ENCODE data around the gene NSD1. TPM values are rescaled to one million over a fixed set of nuclear protein-coding genes. Genes with fewer than 3 reads are reported as not detected.

The NSD1 gene, protein sequence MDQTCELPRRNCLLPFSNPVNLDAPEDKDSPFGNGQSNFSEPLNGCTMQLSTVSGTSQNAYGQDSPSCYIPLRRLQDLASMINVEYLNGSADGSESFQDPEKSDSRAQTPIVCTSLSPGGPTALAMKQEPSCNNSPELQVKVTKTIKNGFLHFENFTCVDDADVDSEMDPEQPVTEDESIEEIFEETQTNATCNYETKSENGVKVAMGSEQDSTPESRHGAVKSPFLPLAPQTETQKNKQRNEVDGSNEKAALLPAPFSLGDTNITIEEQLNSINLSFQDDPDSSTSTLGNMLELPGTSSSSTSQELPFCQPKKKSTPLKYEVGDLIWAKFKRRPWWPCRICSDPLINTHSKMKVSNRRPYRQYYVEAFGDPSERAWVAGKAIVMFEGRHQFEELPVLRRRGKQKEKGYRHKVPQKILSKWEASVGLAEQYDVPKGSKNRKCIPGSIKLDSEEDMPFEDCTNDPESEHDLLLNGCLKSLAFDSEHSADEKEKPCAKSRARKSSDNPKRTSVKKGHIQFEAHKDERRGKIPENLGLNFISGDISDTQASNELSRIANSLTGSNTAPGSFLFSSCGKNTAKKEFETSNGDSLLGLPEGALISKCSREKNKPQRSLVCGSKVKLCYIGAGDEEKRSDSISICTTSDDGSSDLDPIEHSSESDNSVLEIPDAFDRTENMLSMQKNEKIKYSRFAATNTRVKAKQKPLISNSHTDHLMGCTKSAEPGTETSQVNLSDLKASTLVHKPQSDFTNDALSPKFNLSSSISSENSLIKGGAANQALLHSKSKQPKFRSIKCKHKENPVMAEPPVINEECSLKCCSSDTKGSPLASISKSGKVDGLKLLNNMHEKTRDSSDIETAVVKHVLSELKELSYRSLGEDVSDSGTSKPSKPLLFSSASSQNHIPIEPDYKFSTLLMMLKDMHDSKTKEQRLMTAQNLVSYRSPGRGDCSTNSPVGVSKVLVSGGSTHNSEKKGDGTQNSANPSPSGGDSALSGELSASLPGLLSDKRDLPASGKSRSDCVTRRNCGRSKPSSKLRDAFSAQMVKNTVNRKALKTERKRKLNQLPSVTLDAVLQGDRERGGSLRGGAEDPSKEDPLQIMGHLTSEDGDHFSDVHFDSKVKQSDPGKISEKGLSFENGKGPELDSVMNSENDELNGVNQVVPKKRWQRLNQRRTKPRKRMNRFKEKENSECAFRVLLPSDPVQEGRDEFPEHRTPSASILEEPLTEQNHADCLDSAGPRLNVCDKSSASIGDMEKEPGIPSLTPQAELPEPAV (N-terminal part only)
- 100 to 1,000 TPM in 1 of 2 donors, 10 to 100 TPM in 1; 89.8 to 114 TPM for total RNA-seq

DNA sequence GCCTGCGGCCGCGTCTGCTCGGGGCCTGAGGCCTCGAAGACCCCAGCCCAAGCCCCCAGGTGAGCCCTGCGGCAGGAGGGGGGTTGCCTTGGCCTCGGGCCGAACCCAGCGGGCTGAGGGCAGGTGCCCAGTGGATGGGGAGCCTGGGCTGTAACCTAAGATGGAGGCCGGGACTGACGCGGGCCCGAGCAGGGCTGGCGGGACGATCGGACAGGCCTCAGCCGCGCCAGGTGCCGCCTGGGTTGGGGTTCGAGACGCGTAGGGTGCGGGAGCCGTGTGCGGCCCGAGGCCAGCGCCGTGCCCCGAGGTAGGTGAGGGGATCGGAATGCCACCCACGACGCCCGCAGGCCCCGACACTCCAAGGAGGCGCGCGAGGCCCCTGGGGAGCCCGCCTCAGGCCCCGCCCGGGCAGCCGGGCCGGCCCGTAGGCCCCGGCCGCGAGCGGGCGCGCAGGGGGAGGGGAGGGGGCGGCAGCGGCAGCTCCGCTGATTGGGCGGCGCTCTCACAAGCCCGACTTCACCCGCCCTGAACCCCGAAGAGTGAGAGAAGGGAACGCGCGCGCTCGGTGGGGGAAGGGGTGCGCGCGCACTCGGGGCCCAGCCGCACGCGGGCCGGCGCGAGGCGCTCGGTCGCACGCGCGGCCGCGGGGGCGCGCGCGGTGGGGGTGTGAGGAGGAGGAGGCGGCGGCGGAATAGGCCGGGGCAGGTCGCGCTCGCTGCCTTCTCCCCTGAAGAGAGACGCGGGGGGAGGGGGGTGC is at the start of gene NSD1:
Gene NSD1 (plus strand): TSS at position 678 of the 757 bp plus-strand sequence. CDS start 1,331 bp downstream, outside the sequence.
- ATAC-seq (replicated peaks in 1 of 2), result peak; percentile 85 to 86
- Mint-ChIP-seq H3K4me1 (ENCODE audit: low read depth) (peaks cover 61% of the 10 kb centered on the region), H3K36me3 (ENCODE audit: insufficient read depth in 2 of 2) (peaks cover 6 to 25% of the 10 kb centered on the region in 2 donors), H3K4me3 (peak within 1 kb of the TSS; percentile 94 to 98), H3K9me3 (no peaks in the 10 kb centered on the region), H3K27me3 (ENCODE audit: low read depth) (no peaks in the 10 kb centered on the region), H3K27ac (peak within 1 kb of the TSS; percentile 31)
- DNase-seq, result peak; percentile 93 to 96

DNA sequence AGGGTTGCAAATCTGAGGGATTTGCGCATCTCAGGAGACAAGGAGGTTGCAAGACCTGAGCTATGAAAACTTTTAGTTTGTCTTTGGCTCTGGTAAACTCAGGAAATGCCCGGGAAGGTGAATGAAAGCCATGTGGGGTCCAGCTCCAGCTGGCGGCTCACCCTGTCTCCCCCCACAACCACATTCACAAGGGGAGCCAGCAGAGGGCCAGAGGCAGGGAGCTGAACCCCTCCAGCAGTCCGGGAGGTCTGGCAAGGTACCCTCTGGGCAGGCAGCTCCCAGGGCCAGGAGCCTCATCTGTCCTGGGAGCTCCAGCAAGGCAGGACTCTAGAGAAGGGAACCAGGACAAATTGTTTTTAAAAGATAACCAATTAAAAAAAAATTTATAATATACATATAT is 49.4 kb upstream of the NSD1 start:
- Mint-ChIP-seq H3K27me3 (ENCODE audit: low read depth) (peaks cover 42% of the 10 kb centered on the region), H3K27ac (no peak overlapping the region), H3K36me3 (ENCODE audit: insufficient read depth in 2 of 2) (no peaks in the 10 kb centered on the region), H3K4me1 (ENCODE audit: low read depth) (peaks cover 6% of the 10 kb centered on the region), H3K9me3 (no peaks in the 10 kb centered on the region), H3K4me3 (no peak overlapping the region)
- DNase-seq (no peak), ATAC-seq (replicated peaks in 1 of 2) (no peak)

DNA sequence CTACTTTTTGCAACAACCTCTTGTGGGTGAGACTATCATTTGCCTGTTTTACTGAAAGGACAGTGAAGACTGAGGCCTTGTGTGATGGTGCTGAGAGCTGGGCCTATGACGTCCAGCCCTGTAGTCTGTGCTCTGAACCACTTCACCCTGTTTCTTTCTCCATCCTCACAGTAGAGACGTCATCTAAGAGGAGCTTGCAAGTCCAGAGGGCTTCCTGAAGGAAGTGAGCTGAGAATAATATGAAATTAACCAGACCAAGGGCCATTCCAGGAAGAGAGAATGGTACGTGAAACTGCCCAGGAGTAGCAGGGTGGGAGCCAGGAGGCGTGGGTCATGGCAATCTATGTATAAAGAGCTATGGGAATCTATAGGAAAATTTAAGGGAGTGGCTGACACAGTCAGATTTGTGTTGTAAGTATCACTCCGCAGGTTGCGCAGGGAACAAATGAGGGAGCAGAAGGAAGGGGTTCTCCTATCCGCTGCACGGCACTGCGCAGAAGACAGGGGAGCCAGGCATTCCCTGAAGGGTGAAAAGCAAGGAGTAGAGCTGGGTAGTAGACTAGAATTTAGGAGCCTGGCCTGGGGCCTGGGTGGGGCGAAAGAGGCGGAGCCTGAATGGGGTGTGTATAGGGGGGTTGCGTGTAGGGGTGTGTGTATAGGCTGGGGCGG is 47.5 kb upstream of the NSD1 start:
- no peaks in the 10 kb centered on the region for H3K9me3 Mint-ChIP-seq
- peak overlapping the region; percentile 57 to 79 for H3K4me3 Mint-ChIP-seq
- no peaks in the 10 kb centered on the region for H3K36me3 Mint-ChIP-seq (ENCODE audit: insufficient read depth in 2 of 2)
- no peak overlapping the region for H3K27ac Mint-ChIP-seq
- ATAC-seq (replicated peaks in 1 of 2), result no peak
- no peak for DNase-seq
- H3K4me1 Mint-ChIP-seq (ENCODE audit: low read depth), result peaks cover 6% of the 10 kb centered on the region
- H3K27me3 Mint-ChIP-seq (ENCODE audit: low read depth), result peaks cover 42% of the 10 kb centered on the region

DNA sequence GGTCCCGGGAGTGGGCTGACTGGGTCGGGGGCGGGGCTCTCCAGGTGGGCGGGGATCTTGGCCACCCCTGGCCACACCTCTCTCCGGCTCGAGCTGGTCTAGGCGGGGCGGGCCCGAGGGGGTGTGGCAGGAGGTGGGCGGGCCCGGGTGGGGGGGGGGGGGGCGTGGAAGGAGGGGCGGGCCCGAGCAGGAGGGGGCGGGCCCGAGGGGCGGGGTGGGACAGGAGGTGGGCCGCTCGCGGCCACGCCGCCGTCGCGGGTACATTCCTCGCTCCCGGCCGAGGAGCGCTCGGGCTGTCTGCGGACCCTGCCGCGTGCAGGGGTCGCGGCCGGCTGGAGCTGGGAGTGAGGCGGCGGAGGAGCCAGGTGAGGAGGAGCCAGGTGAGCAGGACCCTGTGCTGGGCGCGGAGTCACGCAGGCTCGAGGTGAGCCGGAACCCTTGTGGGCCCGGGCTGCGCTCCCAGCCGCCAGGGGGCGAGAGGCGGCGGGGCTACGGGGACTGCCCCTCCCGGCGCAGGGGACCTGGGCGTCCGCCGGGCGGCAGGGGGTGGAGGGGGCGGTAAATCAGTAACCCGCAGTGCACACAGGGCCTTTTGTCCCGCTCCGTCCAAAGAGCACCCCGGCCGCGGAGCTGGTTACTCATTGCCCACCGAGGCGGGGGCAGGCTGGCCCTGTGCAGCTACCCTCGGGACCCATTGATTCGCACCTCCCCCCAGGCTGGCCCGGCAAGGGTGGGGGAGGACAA is 46.7 kb upstream of the NSD1 start, which contains the start of gene FGFR4:
Gene FGFR4 (plus strand): TSS at position 262 of the 744 bp plus-strand sequence. CDS start 2,688 bp downstream, outside the sequence.
- H3K36me3 Mint-ChIP-seq (ENCODE audit: insufficient read depth in 2 of 2), result no peaks in the 10 kb centered on the region
- H3K9me3 Mint-ChIP-seq, result no peaks in the 10 kb centered on the region
- peaks cover 42% of the 10 kb centered on the region for H3K27me3 Mint-ChIP-seq (ENCODE audit: low read depth)
- DNase-seq (peak; percentile 68 to 77), ATAC-seq (replicated peaks in 1 of 2) (peak; percentile 84 to 86)
- H3K4me1 Mint-ChIP-seq (ENCODE audit: low read depth), result peaks cover 6% of the 10 kb centered on the region
- H3K27ac Mint-ChIP-seq, result no peak within 1 kb of the TSS
- H3K4me3 Mint-ChIP-seq, result peak within 1 kb of the TSS; percentile 57 to 79

DNA sequence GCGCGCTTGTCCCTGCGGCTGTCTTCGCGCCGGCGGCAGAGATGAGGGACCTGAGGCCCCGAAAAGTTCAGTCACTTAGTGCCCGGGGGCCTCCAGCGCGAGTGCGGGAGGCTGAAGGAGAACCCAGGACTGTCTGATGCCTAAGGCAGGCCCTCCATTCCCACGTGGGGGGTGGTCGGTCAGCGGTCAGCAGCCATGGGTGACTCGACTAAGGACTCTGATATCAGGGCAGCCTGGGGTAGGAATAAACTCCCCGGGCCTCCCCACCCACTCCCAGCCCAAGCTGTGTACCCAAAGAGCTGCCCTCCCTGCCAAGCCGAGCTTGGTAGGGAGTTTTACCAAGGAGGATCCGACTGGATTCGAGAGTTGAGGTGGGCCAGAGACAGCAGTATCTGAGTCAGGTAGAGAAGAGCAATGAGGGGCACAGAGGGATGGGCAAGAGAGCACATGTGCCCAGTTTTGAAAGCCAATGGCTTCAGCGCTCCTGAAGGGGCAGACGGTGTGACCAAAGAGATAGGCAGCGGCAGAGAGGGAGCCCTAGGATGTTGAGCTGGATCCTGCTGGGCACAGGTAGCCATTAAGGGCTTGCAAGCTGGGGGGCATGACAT is 46.1 kb upstream of the NSD1 start:
- no peak overlapping the region for H3K27ac Mint-ChIP-seq
- peaks cover 41% of the 10 kb centered on the region for H3K27me3 Mint-ChIP-seq (ENCODE audit: low read depth)
- peak overlapping the region in 1 of 2 donors; percentile 6 for H3K4me3 Mint-ChIP-seq
- peaks cover 6% of the 10 kb centered on the region for H3K4me1 Mint-ChIP-seq (ENCODE audit: low read depth)
- no peak for DNase-seq
- no peaks in the 10 kb centered on the region for H3K9me3 Mint-ChIP-seq
- H3K36me3 Mint-ChIP-seq (ENCODE audit: insufficient read depth in 2 of 2), result no peaks in the 10 kb centered on the region
- ATAC-seq (replicated peaks in 1 of 2), result no peak

DNA sequence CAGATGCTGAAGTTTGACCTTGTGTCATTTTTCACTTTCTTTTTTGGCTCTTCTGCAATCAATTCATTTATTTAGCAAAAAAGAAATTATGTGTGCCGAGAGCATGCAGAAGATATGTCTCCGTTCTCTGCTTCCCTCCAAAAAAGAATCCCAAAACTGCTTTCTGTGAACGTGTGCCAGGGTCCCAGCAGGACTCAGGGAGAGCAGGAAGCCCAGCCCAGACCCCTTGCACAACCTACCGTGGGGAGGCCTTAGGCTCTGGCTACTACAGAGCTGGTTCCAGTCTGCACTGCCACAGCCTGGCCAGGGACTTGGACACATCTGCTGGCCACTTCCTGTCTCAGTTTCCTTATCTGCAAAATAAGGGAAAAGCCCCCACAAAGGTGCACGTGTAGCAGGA is 44.4 kb upstream of the NSD1 start:
- peaks cover 6% of the 10 kb centered on the region for H3K4me1 Mint-ChIP-seq (ENCODE audit: low read depth)
- no peaks in the 10 kb centered on the region for H3K9me3 Mint-ChIP-seq
- peaks cover 25% of the 10 kb centered on the region for H3K27me3 Mint-ChIP-seq (ENCODE audit: low read depth)
- no peak overlapping the region for H3K27ac Mint-ChIP-seq
- no peak for ATAC-seq (replicated peaks in 1 of 2)
- no peak for DNase-seq
- no peaks in the 10 kb centered on the region for H3K36me3 Mint-ChIP-seq (ENCODE audit: insufficient read depth in 2 of 2)
- no peak overlapping the region for H3K4me3 Mint-ChIP-seq

DNA sequence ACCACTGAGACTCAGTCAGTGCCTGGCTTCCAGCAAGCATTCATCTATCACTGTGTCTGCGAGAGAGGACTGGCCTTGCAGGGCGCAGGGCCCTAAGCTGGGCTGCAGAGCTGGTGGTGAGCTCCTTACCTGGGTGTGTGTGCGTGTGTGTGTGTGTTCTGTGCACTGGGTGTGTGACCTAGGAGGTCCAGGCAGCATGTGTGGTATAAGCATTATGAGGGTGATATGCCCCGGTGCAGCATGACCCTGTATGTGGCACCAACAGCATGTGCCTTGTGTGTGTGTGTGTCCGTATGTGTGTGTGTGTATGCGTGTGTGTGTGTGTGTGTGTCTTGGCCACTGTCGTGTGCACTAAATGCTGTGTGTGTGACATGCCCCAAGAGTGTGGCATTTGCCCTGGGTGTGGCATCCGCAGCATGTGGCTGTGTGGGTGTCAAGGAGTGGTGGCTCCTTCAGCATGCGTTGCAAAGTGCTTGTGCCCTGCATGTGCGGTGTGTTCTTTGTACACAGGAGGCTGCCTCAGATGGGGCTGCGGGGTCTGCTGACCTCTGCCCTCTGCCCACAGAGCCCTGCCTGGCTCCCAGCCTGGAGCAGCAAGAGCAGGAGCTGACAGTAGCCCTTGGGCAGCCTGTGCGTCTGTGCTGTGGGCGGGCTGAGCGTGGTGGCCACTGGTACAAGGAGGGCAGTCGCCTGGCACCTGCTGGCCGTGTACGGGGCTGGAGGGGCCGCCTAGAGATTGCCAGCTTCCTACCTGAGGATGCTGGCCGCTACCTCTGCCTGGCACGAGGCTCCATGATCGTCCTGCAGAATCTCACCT is 43.5 kb upstream of the NSD1 start:
- H3K36me3 Mint-ChIP-seq (ENCODE audit: insufficient read depth in 2 of 2), result no peaks in the 10 kb centered on the region
- H3K9me3 Mint-ChIP-seq, result no peaks in the 10 kb centered on the region
- no peak overlapping the region for H3K27ac Mint-ChIP-seq

DNA sequence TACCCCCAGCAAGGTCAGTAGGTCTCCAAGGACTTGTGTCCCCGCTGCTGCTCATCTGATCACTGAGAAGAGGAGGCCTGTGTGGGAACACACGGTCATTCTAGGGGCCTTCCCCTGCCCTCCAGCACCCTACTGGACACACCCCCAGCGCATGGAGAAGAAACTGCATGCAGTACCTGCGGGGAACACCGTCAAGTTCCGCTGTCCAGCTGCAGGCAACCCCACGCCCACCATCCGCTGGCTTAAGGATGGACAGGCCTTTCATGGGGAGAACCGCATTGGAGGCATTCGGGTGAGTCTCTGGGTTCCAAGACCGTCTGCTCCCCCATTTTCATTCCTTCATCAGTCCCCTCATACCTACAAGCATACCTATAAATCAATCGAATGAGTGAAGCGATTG is 42.8 kb upstream of the NSD1 start:
- Mint-ChIP-seq H3K9me3 (no peaks in the 10 kb centered on the region), H3K4me3 (no peak overlapping the region), H3K36me3 (ENCODE audit: insufficient read depth in 2 of 2) (no peaks in the 10 kb centered on the region), H3K27me3 (ENCODE audit: low read depth) (peaks cover 24% of the 10 kb centered on the region), H3K27ac (no peak overlapping the region), H3K4me1 (ENCODE audit: low read depth) (peaks cover 6% of the 10 kb centered on the region)
- DNase-seq (no peak), ATAC-seq (replicated peaks in 1 of 2) (no peak)

More for the DNA sequence above, 43.5 kb upstream of the NSD1 start:
- ATAC-seq (replicated peaks in 1 of 2), result no peak
- Mint-ChIP-seq H3K4me3 (no peak overlapping the region), H3K27me3 (ENCODE audit: low read depth) (peaks cover 24% of the 10 kb centered on the region), H3K4me1 (ENCODE audit: low read depth) (peaks cover 6% of the 10 kb centered on the region)
- DNase-seq, result no peak

DNA sequence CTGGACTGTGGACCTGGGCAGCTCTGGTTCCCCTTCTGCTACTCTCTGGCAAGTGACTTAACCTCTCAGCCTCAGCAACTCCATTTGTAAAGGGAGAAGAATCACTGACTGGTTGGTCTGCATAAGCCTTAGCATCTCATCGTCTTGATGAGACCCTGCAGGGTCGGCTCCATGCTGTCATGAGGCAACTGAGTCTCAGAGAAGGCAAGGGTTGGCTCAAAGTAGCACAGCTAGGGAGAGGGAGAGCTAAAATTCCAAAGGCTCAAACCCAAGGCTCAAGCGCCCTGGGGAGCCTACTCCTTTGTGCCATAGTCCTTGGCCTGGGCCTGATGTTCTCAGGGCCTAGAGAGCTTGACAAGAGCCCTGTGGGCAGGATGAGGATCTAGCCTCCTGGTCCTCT is 42.3 kb upstream of the NSD1 start:
- H3K36me3 Mint-ChIP-seq (ENCODE audit: insufficient read depth in 2 of 2), result no peaks in the 10 kb centered on the region

DNA sequence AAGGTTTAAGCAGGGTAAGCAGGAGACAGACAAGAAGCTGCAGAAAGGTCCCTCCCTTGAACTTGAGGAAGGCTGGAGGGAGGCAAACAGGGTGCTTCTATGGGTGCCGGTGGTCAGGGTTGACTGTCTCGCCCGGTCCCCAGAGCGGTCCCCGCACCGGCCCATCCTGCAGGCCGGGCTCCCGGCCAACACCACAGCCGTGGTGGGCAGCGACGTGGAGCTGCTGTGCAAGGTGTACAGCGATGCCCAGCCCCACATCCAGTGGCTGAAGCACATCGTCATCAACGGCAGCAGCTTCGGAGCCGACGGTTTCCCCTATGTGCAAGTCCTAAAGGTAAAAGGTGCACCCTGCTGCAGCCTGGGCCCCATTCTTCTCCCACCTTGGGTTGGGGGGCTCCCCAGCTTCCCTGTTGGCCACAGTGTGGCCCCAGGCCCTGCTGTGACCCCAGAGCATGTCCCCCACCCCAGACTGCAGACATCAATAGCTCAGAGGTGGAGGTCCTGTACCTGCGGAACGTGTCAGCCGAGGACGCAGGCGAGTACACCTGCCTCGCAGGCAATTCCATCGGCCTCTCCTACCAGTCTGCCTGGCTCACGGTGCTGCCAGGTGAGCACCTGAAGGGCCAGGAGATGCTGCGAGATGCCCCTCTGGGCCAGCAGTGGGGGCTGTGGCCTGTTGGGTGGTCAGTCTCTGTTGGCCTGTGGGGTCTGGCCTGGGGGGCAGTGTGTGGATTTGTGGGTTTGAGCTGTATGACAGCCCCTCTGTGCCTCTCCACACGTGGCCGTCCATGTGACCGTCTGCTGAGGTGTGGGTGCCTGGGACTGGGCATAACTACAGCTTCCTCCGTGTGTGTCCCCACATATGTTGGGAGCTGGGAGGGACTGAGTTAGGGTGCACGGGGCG is 41.1 kb upstream of the NSD1 start:
- H3K27me3 Mint-ChIP-seq (ENCODE audit: low read depth), result peaks cover 15% of the 10 kb centered on the region
- no peaks in the 10 kb centered on the region for H3K36me3 Mint-ChIP-seq (ENCODE audit: insufficient read depth in 2 of 2)
- H3K4me1 Mint-ChIP-seq (ENCODE audit: low read depth), result no peaks in the 10 kb centered on the region
- H3K4me3 Mint-ChIP-seq, result no peak overlapping the region
- H3K27ac Mint-ChIP-seq, result no peak overlapping the region
- ATAC-seq (replicated peaks in 1 of 2), result no peak
- no peak for DNase-seq
- H3K9me3 Mint-ChIP-seq, result no peaks in the 10 kb centered on the region

More for the DNA sequence above, 42.3 kb upstream of the NSD1 start:
- ATAC-seq (replicated peaks in 1 of 2), result no peak
- Mint-ChIP-seq H3K27ac (no peak overlapping the region), H3K27me3 (ENCODE audit: low read depth) (peaks cover 19% of the 10 kb centered on the region), H3K4me3 (no peak overlapping the region), H3K4me1 (ENCODE audit: low read depth) (peaks cover 3% of the 10 kb centered on the region), H3K9me3 (no peaks in the 10 kb centered on the region)
- no peak for DNase-seq
